CD1c-positive myeloid dendritic cell (primary cell): Measurements from ENCODE around the gene SIGLECL1.

Source experiments
- DNase-seq: peaks from one replicate; pipeline ENCODE4 v3.0.0-alpha.2; 2016; ENCODE audit errors: extremely low spot score

Gene SIGLECL1

GRCh38 chr19:51252306-51253079 is 1.6 kb downstream of the SIGLECL1 start:
- DNase-seq, result no peak

GRCh38 chr19:51253088-51253806 is 2.4 kb downstream of the SIGLECL1 start:
- DNase-seq, result peak; percentile 26

- no peak for DNase-seq
These were observed 5.3 kb downstream of the SIGLECL1 start for GRCh38 chr19:51256155-51256625.

GRCh38 chr19:51257471-51257870 is 6.6 kb downstream of the SIGLECL1 start:
- DNase-seq, result no peak

GRCh38 chr19:51258165-51259160 is 7.6 kb downstream of the SIGLECL1 start:
- DNase-seq, result no peak

GRCh38 chr19:51259348-51260245 is 8.7 kb downstream of the SIGLECL1 start:
- DNase-seq, result peak; percentile 71

GRCh38 chr19:51263808-51264207 is 12.9 kb downstream of the SIGLECL1 start:
- DNase-seq, result no peak

GRCh38 chr19:51271067-51271466 is 20.2 kb downstream of the SIGLECL1 start:
- DNase-seq, result no peak

GRCh38 chr19:51272183-51272810 is 21.4 kb downstream of the SIGLECL1 start:
- DNase-seq, result peak; percentile 57

- DNase-seq, result no peak
These were observed 23.3 kb downstream of the SIGLECL1 start for GRCh38 chr19:51274049-51274770.

- no peak for DNase-seq
These were observed 26.2 kb downstream of the SIGLECL1 start for GRCh38 chr19:51277112-51277511.

GRCh38 chr19:51282335-51282734 is 31.5 kb downstream of the SIGLECL1 start:
- no peak for DNase-seq

GRCh38 chr19:51285682-51286081 is 34.8 kb downstream of the SIGLECL1 start:
- DNase-seq, result no peak

- no peak for DNase-seq
These were observed 38.8 kb downstream of the SIGLECL1 start for GRCh38 chr19:51289635-51290034.

- no peak for DNase-seq
These were observed 42.1 kb downstream of the SIGLECL1 start for GRCh38 chr19:51292971-51293370.

GRCh38 chr19:51293571-51294210 is 42.8 kb downstream of the SIGLECL1 start:
- no peak for DNase-seq

GRCh38 chr19:51294211-51294976 is 43.5 kb downstream of the SIGLECL1 start:
- no peak for DNase-seq

- DNase-seq, result no peak
These were observed 44.1 kb downstream of the SIGLECL1 start for GRCh38 chr19:51294977-51295375.
